GOT3 (cell line): ENCODE data around the gene ALDH1L1.
"Not testable (repeated sequence)": the region's sequence is repeated elsewhere in the genome, so short reads cannot be mapped to it uniquely, and the experiment has no call there.

Experiments used
- DNase-seq: peaks from one replicate; lab custom pipeline; 2025; ENCODE audit warnings: mixed read lengths; lab: John Stamatoyannopoulos, UW

ALDH1L1 gene

GRCh38 chr3:126082362-126083137 is 97.8 kb downstream of the ALDH1L1 start:
- no peak for DNase-seq

GRCh38 chr3:126081618-126082361 is 98.6 kb downstream of the ALDH1L1 start:
- no peak for DNase-seq

GRCh38 chr3:126080970-126081369 is 99.4 kb downstream of the ALDH1L1 start:
- DNase-seq, result no peak

GRCh38 chr3:126078866-126079265 is 101.5 kb downstream of the ALDH1L1 start:
- no peak for DNase-seq

- no peak for DNase-seq
Observed at GRCh38 chr3:126077754-126078153, 102.6 kb downstream of the ALDH1L1 start.

DNA sequence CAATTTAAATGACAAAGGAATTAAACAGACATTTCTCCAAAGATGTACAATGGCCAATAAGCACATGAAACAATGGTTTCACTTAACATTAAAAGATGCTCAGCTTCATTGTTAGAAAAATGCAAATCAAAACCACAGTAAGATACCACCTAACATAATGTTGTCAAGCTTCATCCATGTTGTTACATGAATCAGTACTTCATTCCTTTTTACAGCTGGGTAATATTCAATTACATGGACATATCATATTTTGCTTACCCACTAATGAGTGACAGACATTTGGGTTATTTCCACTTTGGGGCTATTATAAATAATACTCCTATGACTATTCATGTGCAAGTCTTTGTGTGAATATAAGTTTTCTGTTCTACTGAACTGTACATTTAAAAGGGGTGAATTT is 104.2 kb downstream of the ALDH1L1 start:
- no peak for DNase-seq

GRCh38 chr3:126070146-126070545 is 110.2 kb downstream of the ALDH1L1 start:
- DNase-seq, result no peak

- DNase-seq, result no peak
Observed at GRCh38 chr3:126067959-126068358, 112.4 kb downstream of the ALDH1L1 start.

DNA sequence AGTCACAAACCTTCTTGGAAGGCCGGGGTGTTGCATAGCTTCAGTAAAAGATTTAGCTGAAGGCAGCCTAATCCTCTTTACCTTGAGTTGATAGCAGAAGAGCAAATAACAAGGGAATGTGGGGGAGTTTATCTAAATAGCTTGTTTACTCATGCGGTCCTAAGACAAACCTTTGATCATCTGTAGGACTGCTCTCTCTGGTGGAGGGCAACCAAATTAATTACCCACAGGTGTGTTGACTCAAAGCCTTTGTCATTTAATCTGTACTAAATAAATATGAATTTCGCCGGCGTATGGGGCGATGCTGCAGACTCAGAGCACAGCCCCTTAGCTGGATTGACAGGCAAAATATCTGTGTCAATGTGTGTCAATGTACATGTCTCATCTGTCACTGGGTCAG is 113.7 kb downstream of the ALDH1L1 start:
- DNase-seq, result not testable (repeated sequence)

DNA sequence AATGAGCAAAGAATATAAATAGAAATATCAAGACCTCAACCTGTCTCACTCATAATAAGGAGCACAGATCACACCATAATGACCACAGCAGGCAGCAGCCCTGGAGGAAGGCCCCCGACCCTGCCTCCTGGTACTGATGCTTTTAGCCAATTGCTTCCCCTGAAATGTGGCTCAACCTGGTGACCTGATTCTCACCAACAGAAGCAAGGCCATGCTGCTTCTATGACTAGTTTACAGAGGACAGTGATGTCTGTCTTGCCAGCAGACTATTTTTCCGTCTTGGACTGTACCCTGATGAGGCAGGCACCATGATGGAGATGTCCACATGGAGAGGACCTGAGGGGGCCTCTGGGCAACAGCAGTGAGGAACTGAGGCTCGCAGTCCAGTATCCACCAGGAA is 114.5 kb downstream of the ALDH1L1 start:
- DNase-seq, result no peak

DNA sequence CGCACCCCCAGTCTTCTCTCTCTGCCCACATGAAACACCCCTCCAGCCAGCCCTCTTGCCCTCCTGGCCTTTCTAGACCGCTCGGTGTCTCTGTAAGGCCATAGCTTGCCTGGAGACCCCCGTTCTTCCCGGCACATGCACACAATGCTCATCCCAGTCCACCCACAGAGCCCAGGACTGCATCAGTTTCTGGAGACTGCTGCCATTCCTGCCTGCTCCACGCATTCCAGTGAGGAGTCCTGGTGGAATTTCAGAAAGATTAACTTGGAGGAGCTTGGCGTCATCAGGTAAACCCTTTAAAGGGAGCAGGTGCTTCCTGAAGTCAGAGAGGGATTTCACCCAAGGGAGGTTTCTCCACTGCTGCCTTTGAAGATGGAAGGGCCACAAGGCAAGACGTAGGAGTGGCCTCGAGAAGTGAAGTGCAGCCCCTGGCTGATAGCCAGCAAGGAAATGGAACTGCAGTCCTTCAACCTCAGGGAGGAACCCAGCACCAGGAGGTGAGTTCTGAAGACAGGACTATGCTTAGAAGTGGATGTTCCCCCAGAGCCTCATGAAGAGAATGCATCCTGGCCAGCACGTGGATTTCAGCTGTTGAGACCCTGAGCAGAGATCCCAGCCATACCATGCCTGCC is 115.6 kb downstream of the ALDH1L1 start:
- DNase-seq, result no peak

- DNase-seq, result no peak
Observed at GRCh38 chr3:126063358-126063965, 116.9 kb downstream of the ALDH1L1 start.

- DNase-seq, result no peak
Observed at GRCh38 chr3:126061301-126062032, 118.9 kb downstream of the ALDH1L1 start.

- DNase-seq, result no peak
Observed at GRCh38 chr3:126060613-126061145, 119.7 kb downstream of the ALDH1L1 start.

DNA sequence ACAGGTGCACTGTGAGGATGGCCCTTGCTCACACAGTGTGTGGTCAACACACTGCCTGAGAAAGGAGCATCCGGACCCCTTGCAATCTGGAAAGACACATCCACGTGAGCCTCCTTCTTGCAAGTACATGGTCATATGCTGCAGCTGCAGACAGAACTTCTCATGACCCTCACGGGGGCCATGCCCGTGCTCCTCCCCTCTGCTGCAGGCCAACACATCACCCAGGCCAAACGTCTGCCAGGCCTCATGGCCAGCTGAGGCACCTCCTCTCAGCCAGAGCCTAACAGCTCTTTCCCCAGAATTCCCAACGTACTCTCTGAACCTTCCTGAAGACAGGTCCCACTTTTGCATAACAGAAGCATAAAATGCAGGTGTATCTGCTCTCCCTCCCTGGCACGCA is 121.7 kb downstream of the ALDH1L1 start:
- no peak for DNase-seq

DNA sequence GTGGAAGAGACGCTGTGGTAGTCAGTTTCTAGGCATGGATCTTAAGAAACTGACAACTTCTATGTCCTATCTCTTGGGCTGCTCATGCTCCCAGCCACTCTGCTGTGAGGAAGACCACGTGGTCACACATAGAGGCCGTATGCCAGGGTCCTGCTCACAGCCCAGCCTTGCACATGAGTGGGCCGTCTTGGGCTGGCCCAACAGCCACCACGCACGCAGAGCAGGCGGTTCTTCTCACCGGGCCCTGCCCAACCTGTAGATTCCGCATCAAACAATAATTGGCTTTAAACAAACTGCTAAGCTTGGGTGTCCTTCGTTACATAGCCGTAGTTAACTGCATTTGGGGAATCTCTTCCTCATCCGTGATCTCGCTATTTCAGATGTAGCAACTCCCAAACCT is 122.5 kb downstream of the ALDH1L1 start:
- no peak for DNase-seq

- DNase-seq, result no peak
Observed at GRCh38 chr3:126057501-126057819, 122.9 kb downstream of the ALDH1L1 start.

GRCh38 chr3:126056681-126057500 is 123.5 kb downstream of the ALDH1L1 start:
- DNase-seq, result no peak

- no peak for DNase-seq
Observed at GRCh38 chr3:126056088-126056487, 124.3 kb downstream of the ALDH1L1 start.

GRCh38 chr3:126054870-126055269 is 125.5 kb downstream of the ALDH1L1 start:
- DNase-seq, result no peak
